Measurements from ENCODE around the gene BPTF.
"Not testable (repeated sequence)": the region's sequence is repeated elsewhere in the genome, so short reads cannot be mapped to it uniquely, and the experiment has no call there.

BPTF gene, protein sequence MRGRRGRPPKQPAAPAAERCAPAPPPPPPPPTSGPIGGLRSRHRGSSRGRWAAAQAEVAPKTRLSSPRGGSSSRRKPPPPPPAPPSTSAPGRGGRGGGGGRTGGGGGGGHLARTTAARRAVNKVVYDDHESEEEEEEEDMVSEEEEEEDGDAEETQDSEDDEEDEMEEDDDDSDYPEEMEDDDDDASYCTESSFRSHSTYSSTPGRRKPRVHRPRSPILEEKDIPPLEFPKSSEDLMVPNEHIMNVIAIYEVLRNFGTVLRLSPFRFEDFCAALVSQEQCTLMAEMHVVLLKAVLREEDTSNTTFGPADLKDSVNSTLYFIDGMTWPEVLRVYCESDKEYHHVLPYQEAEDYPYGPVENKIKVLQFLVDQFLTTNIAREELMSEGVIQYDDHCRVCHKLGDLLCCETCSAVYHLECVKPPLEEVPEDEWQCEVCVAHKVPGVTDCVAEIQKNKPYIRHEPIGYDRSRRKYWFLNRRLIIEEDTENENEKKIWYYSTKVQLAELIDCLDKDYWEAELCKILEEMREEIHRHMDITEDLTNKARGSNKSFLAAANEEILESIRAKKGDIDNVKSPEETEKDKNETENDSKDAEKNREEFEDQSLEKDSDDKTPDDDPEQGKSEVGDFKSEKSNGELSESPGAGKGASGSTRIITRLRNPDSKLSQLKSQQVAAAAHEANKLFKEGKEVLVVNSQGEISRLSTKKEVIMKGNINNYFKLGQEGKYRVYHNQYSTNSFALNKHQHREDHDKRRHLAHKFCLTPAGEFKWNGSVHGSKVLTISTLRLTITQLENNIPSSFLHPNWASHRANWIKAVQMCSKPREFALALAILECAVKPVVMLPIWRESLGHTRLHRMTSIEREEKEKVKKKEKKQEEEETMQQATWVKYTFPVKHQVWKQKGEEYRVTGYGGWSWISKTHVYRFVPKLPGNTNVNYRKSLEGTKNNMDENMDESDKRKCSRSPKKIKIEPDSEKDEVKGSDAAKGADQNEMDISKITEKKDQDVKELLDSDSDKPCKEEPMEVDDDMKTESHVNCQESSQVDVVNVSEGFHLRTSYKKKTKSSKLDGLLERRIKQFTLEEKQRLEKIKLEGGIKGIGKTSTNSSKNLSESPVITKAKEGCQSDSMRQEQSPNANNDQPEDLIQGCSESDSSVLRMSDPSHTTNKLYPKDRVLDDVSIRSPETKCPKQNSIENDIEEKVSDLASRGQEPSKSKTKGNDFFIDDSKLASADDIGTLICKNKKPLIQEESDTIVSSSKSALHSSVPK (N-terminal part only)

DNA sequence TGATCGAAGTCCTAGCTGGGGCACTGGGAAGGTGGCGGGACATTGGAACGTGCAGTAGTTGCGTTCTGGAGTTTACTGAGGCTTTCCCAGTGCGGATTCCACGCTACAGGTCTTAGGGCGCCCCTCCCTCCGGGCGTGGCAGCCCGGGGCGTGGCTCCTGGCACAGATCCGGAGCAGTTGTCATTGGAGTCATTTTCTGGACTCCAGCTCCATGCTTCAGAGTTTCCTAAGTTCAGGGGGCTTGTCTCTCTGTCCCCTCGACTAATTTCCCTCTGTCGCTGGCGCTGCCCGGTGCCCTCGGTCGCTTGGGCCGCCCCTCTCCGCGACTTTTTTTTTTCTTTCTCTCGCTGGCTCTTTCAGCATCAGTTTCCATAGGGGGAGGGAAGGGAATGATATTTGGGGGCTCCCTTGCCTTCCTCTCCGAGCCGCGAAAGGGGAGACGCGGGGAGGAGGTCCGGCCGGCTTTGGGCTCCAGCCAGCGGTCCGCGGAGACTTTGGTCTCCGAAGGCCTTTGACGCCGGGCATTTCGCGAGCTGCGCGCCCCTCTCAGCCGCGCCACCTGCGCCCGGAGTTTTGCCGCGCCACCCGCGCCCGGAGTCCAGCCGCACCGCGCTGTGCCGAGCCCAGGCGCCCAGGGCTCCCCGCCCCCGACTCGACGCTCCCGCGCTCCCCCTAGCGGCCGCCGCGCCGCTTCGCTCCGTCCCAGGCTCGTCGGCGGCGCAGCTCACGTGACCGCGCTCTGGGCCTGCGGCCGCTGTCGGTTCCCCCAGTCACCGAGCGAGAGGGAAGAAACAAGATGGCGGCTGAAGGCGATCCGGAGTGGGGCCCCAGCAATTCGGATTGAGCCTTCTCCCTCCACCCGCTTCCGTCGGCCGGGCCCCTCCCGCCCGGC lies at the start of gene BPTF:
BPTF (plus strand) TSS at position 769 of the 892 bp plus-strand sequence. CDS start 222 bp downstream, outside the sequence.
- Histone ChIP-seq H3K4me3 (peak within 1 kb of the TSS; percentile 54 to 82 (median 66)), H3K27ac (peak within 1 kb of the TSS; percentile 93 to 99 (median 97))

DNA sequence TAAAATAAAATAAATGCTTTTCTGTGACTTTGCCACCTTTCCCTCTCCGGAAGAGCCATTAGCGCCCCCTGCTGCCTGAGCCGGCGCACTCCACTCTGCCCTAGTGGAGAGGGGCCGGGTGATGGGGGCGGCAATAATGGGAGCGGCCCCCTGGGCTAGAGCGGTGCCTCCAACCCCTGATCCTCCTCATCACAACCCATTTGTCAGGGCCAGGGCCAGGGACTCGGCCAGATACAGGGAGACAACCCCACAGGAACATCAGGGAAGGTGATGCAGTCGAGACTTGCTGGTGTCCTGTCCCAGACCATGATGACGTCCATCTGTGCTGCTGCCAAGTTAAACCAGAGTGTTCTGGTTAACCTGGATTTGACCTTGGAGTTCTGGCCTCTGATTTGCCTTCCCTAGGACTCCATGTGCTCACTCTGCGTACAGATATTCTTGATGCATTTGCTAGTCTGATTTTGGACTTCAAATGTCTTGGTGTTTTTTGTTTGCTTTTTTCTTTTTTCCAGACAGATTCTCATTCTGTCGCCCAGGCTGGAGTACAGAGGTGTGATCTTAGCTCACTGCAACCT lies 46.1 kb upstream of the BPTF start:
- no peak overlapping the region for H3K27ac ChIP-seq
- H3K4me3 ChIP-seq, result no peak overlapping the region

DNA sequence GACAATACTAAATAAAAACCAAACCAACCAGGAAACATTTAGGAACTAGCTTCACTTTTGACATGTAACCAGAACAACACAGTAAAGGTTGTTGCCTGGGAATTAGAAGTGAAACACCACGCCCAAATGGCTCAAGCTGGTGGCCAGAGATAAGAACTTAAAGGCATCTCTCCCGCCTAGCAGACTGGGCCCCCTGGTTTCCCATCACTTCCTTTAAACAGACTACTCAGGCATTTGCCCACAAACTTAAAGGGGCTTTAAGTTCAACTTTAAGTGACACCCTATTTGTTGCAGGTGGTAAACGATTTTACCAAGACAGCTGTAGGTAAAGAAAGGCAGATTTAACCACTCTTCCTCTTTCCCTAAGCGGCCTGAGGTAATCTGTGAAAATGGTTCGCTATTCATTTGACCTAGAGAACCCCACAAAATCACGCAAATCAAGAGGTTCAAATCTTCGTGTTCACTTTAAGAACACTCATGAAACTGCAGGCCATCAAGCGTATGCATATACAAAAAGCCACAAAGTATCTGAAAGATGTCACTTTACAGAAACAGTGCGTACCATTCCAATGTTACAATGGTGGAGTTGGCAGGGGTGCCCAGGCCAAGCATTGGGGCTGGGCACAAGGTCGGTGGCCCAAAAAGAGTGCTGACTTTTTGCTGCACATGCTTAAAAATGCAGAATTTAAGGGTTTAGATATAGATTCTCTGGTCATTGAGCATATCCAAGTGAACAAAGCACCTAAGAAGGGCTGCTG lies 40.8 kb upstream of the BPTF start:
- Histone ChIP-seq H3K27ac (no peak overlapping the region), H3K4me3 (no peak overlapping the region)

DNA sequence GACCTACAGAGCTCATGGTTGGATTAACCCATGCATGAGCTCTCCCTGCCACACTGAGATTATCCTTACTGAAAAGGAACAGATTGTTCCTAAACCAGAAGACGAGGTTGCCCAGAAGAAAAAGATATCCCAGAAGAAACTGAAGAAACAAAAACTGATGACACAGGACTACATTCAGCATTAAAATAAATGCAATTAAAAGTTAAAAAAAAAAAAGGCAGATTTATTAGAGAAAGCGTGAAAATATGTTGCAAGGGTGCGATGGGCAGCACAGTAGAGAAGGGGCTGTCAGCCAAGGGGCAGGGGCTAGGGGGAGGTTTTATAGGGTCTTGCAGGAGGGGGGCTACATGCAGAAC lies 40.2 kb upstream of the BPTF start:
- H3K4me3 ChIP-seq, result no peak overlapping the region
- no peak overlapping the region for H3K27ac ChIP-seq

DNA sequence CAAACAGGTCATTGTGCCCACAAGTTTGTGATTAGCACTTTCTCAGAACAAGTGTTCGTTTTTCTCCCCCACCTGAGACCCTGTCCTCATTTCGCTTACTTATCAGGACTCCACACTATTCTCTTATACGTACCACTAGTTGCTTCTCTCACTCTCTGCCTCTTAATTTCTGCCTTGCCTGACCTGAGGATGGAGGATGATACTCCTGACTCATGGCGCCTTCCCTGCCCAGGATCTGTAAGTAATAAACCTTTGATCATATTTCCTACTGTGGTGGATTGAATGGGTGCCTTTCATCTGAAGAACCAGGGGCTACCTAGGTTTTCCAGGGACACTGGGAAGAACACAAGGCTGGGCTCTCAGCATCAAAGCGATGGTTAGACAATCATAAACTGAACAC lies 39.8 kb upstream of the BPTF start:
- Histone ChIP-seq H3K27ac (no peak overlapping the region), H3K4me3 (no peak overlapping the region)

DNA sequence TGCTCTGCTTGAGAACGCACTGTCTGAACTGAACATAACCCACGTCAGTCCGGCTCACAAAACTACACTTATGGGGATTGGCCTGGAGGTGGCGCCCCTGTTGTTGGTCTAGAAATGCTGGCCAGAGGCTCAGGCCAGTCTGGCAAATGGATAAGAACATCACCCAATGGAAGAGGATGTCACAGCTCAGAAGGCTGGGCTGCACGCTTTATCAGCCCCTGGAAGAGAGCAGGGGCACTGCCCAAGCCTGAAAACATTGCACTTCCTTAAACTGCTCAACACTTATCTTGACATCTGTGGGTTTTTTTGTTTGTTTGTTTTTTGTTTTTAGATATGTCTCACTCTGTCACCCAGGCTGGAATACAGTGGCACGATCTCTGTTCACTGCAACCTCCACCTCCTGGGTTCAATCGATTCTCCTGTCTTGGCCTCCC lies 24.8 kb upstream of the BPTF start:
- no peak overlapping the region for H3K4me3 ChIP-seq
- H3K27ac ChIP-seq, result no peak overlapping the region

DNA sequence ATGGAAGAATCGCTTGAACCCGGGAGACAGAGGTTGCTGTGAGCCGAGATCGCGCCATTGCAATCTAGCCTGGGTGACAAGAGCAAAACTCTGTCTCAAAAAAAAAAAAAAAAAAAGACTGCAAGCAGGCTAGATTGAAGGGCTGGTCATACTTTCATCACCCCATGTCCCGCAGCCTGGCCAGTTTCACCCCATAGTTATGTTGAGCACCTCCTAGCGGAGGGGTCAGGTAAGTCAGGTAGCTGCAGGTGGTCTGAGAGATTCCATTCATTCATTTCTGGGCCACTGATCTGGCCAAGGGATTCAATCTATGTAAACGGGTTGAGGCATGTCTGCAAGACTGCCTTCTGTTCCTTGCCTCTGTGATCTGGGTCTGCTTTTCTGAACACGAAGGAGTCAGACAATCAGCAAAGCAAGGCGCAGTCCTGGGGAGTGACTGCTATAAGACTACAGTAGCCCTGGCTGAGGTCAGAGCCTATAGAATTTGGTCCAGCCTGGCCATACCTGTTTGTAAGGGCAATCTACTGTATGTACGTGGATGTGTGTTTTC lies 23.6 kb upstream of the BPTF start:
- no peak overlapping the region for H3K4me3 ChIP-seq
- H3K27ac ChIP-seq, result no peak overlapping the region

DNA sequence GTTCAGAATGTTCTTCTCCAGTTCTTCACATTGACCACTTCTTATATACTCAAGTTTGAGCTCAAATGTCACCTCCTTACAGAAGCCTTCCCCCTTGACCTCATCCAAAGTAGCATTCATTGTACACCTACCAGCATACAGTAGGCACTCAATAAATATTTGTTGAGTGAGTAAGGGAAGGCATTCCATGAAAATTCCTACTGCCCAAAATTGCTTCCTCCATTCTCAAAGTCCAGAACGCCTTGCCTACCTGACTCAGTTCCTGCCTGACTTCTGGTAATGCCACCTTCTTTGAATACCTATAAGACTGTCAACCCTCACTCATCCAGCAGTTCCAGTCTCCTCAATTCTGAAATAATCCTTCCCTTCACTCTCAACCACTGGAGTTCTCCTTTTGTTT lies 14.8 kb upstream of the BPTF start:
- Histone ChIP-seq H3K4me3 (no peak overlapping the region), H3K27ac (no peak overlapping the region)

DNA sequence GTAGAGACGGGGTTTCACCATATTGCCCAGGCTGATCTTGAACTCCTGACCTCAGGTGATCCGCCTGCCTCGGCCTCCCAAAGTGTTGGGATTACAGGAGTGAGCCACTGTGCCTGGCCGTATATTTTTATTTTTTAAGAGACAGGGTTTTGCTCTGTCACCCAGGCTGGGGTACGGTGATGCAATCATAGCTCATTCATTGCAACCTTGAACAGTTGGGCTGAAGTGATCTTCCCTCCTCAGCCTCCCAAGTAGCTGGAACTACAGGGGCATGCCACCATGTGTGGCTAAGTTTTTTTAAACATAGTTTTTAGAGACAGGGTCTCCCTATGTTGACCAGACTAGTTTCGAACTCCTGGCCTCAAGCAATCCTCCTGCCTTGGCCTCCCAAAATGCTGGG lies 12.9 kb upstream of the BPTF start:
- H3K4me3 ChIP-seq, H3K27ac ChIP-seq: not testable (repeated sequence)

DNA sequence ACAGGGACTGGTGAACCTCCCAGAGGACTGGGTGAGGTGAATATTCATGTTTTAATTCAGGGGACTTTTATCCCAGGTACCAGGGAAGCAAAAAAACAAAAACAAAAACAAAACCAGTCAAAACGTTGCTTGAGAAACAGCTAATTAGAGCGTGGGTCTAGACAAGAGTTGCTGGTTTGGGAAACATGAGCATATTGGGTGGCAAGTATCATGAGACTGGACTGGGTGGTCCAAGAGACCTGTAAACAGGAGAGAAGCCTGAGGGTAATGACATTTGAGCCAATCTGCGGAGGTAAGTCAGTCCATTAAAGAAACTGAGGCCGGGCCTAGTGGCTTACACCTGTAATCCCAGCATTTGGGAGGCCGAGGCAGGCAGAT lies 11.5 kb upstream of the BPTF start:
- Histone ChIP-seq H3K27ac (no peak overlapping the region), H3K4me3 (no peak overlapping the region)

DNA sequence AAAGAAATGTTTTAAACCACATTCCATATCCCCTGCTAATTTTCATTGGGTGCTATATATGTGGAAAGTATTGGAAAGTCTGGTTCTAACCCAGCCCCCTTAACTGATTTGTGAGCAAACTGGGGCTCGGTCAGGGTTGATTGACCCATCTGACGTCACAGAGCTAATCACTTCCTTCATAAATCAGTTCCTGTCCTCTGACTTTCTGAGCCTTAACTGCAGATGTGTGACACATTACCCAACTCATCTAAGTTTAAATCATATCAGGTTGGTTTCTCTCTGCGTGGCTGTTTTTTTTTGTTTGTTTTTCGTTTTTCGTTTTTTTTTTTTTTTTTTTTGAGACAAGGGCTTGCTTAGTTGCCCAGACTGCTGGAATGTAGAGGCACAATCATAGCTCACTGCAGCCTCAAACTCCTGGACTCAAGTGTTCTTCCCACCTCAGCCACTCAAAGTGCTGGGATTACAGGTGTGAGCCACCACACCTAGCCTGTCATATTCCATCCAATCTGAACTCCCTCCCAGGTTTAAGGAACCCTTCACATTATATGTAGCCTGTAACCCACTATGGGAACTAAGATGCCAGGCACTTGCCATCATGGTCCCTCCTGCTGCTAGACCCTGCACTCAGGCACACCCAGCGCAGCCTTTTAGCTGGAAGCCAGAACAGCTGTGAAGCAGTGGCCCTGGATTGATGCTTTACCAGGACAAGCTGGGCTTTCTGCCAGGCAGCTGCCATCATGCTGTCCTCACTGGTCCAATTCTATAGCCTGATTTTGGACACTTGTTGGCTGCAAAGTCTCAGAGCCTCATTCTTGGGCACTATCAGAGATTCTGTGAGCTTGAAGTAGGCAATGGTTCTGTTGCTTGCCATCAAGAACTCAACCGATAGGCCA lies 6.9 kb upstream of the BPTF start:
- Histone ChIP-seq H3K27ac (no peak overlapping the region), H3K4me3 (no peak overlapping the region)

DNA sequence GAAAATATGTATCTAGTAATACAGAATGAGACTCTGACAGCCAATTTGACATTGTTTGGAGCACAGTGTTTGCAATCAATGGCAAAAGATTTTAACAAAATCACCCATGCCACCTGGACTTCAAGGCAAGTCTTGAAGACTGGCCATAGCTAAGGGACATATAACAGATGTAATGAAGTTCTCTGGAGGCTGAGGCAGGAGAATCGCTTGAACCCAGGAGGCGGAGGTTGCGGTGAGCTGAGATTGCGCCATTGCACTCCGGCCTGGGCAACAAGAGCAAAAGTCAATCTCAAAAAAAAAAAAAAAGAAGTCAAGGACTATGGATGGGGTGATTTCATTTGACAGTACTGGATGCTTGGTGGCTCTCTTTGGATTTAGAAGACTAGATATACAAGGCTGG lies 5.6 kb upstream of the BPTF start:
- H3K4me3 ChIP-seq, result no peak overlapping the region
- no peak overlapping the region for H3K27ac ChIP-seq

DNA sequence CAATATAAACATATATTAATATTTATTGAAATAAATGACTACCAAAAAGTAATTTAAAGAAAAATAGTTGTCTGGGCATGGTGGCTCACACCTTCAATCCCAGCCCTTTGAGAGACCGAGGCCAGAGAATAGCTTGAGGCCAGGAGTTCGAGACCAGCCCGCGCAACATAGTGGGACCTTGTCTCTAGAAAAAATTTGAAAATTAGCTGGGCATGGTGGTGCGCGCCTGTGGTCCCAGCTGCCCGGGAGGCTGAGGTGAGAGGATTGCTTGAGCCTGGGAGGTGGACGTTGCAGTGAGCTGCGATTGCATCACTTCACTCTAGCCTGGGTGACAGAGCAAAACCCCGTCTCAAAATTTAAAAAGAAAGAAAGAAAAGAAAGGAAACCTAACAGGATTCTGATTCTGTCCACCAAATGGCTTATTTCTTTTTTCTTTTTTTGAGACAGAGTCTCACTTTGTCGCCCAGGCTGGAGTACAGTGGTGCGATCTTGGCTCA lies 3.4 kb upstream of the BPTF start:
- no peak overlapping the region for H3K4me3 ChIP-seq
- H3K27ac ChIP-seq, result no peak overlapping the region

DNA sequence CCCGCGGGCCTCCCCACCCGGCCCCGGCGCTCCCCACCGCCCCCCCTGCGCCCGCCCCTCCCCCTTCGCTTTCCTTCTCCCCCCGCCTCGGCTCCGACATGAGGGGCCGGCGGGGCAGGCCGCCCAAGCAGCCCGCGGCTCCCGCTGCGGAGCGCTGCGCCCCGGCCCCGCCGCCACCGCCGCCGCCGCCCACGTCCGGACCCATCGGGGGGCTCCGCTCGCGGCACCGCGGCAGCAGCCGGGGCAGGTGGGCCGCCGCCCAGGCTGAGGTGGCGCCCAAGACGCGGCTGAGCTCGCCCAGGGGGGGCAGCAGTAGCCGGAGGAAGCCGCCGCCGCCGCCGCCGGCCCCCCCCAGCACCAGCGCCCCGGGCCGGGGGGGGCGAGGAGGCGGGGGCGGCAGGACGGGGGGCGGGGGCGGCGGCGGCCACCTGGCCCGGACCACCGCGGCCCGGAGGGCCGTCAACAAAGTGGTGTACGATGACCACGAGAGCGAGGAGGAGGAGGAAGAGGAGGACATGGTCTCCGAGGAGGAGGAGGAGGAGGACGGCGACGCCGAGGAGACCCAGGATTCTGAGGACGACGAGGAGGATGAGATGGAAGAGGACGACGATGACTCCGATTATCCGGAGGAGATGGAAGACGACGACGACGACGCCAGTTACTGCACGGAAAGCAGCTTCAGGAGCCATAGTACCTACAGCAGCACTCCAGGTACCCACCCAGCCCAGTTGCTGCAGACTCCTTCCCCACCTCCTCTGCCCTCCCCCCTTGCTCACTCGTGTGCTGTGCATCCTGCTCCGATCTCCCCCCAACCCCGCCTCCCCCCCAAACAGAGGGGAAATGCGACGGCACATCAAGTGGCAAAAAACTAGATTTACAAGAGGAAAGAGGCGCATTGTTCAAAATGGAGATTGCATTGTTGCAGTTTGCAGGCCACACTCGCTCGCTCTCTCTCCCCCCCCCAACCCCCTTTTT lies 611 bp downstream of the BPTF start:
- H3K4me3 ChIP-seq, result peak overlapping the region; percentile 54 to 82 (median 66)
- peak overlapping the region; percentile 93 to 99 (median 97) for H3K27ac ChIP-seq

DNA sequence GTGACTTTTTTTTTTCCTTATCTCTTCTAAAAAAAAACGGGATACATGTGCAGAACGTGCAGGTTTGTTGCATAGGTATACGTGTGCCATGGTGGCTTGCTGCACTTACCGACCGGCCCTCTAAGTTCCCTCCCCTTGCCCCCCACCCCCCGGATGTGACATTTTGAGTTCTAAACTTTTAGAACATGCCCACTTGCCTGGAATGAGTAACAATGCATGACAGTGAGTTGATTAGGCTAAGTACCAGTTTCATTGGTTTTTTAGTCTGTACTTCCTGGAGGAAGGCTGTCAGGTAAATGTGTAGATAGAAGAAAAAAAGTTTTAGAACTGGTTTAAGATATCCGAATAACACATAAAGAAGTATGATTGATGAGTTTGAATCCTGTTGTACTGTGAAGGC lies 4.0 kb downstream of the BPTF start:
- no peak overlapping the region for H3K4me3 ChIP-seq
- no peak overlapping the region for H3K27ac ChIP-seq

DNA sequence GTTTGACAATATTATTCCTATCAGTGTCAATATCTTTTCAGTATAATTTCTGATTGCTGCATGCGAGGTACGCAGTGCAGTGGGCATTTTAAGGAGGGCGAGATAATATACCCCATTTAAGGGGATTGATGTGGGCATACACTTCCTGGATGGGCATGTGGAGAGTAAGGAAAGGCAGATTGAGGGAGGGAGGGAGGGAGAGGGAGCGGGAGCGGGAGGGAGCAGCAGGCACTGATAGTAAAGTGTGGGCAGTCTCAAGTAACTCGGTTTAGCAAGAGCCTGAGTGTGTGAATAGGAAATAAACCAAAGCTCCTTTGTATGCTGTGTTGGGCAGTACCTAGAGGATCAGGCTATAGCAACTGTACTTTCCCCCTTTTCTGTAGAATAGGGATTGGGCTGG lies 5.1 kb downstream of the BPTF start:
- H3K4me3 ChIP-seq, result no peak overlapping the region

More for the DNA sequence above, 5.1 kb downstream of the BPTF start:
- H3K27ac ChIP-seq, result no peak overlapping the region
